ENCODE results near the gene RAVER1. TPM values are rescaled to one million over a fixed set of nuclear protein-coding genes. Genes with fewer than 3 reads are reported as not detected.
A peak's percentile ranks its signal among the peaks of the same experiment; 100 is the strongest.

Gene RAVER1
- total and polyA plus RNA-seq, 9 of the 15 experiments (the other 6 are each of a cell fraction or from before 2014, with no cell fraction given), result 0.06 to 113 (median 7.0) TPM

DNA sequence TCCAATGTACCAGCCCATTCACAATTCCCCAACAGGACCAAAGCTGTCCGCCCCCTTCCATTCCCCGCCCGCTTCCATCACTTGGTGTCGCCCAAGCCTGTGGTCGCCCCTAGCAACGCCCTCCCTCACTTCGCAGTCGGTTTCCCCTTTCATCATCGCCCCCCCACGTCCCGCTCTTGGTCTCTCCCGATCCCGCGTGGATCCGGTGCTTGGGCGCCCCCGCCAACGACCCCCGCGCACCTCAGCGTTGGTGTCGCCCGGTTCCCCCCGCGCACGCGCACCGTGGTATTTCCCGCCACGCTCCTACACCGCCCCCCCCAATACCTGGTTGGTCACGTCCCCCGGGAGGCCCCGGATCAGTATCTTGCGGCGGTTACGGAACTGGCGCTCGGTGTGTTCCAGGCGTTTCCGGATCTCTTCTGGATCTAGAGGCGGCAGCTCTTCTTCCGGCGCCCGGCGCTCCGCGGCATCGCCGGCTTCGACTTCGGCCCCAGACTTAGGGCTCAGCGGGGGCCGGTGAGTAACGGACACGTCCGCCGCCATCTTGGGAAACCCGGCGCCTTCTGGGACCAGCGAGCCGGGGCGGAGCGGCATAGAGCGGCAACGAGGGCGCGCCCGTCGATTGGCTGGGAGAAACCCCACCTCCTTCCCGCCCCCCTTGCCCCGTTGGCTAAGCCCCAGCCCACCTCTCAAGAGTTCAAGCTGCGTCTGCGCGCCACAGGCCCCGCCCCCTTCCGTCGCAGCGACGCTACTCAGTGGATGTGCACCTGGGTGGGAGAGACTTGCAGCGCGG is at the start of gene RAVER1 (continued):
- TF ChIP-seq, protein P1, sequence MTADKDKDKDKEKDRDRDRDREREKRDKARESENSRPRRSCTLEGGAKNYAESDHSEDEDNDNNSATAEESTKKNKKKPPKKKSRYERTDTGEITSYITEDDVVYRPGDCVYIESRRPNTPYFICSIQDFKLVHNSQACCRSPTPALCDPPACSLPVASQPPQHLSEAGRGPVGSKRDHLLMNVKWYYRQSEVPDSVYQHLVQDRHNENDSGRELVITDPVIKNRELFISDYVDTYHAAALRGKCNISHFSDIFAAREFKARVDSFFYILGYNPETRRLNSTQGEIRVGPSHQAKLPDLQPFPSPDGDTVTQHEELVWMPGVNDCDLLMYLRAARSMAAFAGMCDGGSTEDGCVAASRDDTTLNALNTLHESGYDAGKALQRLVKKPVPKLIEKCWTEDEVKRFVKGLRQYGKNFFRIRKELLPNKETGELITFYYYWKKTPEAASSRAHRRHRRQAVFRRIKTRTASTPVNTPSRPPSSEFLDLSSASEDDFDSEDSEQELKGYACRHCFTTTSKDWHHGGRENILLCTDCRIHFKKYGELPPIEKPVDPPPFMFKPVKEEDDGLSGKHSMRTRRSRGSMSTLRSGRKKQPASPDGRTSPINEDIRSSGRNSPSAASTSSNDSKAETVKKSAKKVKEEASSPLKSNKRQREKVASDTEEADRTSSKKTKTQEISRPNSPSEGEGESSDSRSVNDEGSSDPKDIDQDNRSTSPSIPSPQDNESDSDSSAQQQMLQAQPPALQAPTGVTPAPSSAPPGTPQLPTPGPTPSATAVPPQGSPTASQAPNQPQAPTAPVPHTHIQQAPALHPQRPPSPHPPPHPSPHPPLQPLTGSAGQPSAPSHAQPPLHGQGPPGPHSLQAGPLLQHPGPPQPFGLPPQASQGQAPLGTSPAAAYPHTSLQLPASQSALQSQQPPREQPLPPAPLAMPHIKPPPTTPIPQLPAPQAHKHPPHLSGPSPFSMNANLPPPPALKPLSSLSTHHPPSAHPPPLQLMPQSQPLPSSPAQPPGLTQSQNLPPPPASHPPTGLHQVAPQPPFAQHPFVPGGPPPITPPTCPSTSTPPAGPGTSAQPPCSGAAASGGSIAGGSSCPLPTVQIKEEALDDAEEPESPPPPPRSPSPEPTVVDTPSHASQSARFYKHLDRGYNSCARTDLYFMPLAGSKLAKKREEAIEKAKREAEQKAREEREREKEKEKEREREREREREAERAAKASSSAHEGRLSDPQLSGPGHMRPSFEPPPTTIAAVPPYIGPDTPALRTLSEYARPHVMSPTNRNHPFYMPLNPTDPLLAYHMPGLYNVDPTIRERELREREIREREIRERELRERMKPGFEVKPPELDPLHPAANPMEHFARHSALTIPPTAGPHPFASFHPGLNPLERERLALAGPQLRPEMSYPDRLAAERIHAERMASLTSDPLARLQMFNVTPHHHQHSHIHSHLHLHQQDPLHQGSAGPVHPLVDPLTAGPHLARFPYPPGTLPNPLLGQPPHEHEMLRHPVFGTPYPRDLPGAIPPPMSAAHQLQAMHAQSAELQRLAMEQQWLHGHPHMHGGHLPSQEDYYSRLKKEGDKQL (CRISPR knock-in tag; IDR thresholded peaks at IDR 0.05; ENCODE audit: borderline replicate concordance), result no peak
- TF ChIP-seq ZNF507 (tag; conservative IDR thresholded peaks at IDR 0.05), result no peak
- TF ChIP-seq HSF4 (CRISPR knock-in tag; IDR thresholded peaks at IDR 0.05; ENCODE audit: borderline replicate concordance), result no peak
- no peak for TF ChIP-seq ZNF174 (CRISPR knock-in tag; IDR thresholded peaks at IDR 0.05)
- no peak; the same call in 1 of the 2 replicates for TF ChIP-seq ZNF766 (CRISPR knock-in tag; conservative IDR thresholded peaks at IDR 0.05)
- no peak for TF ChIP-seq RBM25 (IDR thresholded peaks at IDR 0.05; ENCODE audit: low read depth, low read length, severe bottlenecking)
- TF ChIP-seq RBM39 (optimal IDR thresholded peaks at IDR 0.05; ENCODE audit: low read depth, low read length), result no peak
- 0 out of 2 replicates have a peak, but pooled peaks have one; percentile 5 for TF ChIP-seq ATF1 (CRISPR knock-in tag; IDR thresholded peaks at IDR 0.05)
- peak; percentile 82 for TF ChIP-seq ATF1 (tag; IDR thresholded peaks at IDR 0.05)
- TF ChIP-seq MTA3 (IDR thresholded peaks at IDR 0.05; ENCODE audit: borderline replicate concordance), result peak; percentile 83; the same call in 1 of the 2 replicates
- no peak for TF ChIP-seq NCOA6 (IDR thresholded peaks at IDR 0.05)
- TF ChIP-seq HDAC3 (IDR thresholded peaks at IDR 0.05; ENCODE audit: borderline replicate concordance, partially characterized antibody), result no peak
- TF ChIP-seq GTF2A2 (tag; IDR thresholded peaks at IDR 0.05), result no peak
- TF ChIP-seq ARNT (IDR thresholded peaks at IDR 0.05), result no peak; a peak in 1 of 4 replicates
- no peak for TF ChIP-seq ZNF707 (CRISPR knock-in tag; conservative IDR thresholded peaks at IDR 0.05)
- TF ChIP-seq, protein P2, sequence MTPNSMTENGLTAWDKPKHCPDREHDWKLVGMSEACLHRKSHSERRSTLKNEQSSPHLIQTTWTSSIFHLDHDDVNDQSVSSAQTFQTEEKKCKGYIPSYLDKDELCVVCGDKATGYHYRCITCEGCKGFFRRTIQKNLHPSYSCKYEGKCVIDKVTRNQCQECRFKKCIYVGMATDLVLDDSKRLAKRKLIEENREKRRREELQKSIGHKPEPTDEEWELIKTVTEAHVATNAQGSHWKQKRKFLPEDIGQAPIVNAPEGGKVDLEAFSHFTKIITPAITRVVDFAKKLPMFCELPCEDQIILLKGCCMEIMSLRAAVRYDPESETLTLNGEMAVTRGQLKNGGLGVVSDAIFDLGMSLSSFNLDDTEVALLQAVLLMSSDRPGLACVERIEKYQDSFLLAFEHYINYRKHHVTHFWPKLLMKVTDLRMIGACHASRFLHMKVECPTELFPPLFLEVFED (CRISPR knock-in tag; conservative IDR thresholded peaks at IDR 0.05), result no peak
- peak; percentile 47; the same call in 1 of the 2 replicates for TF ChIP-seq TCF7 (IDR thresholded peaks at IDR 0.05; ENCODE audit: borderline replicate concordance)

Measured in K562 (cell line).